A549 (cell line): ENCODE results near the gene UBE2E3. TPM values are rescaled to one million over a fixed set of nuclear protein-coding genes. Genes with fewer than 3 reads are reported as not detected.

Experiments
- ATAC-seq, 2 experiments: fragments of 200-7000 bp in 1 of 2; fragments of >200 bp in 1 of 2; cut with Nextera tagmentation in 1 of 2; cut with Tn5 transposase in 1 of 2; 3 replicates each; pipeline versions ENCODE4 v1.8.0 to v1.9.1; 2018 to 2020; ENCODE audit warnings: mild to moderate bottlenecking in 1 of 2, moderate library complexity in 1 of 2
- CTCF ChIA-PET: fragments of 300-600 bp; sonication (Branson Sonifier 250); formaldehyde crosslinking; extraction: SDS; loops from one replicate; lab custom pipeline; 2021; ENCODE audit warnings: antibody characterized with exemption, inconsistent platforms; lab: Yijun Ruan, JAX
- POLR2A ChIA-PET: fragments of 350-600 bp; formaldehyde crosslinking; extraction: SDS; loops from one replicate; lab custom pipeline; 2021; ENCODE audit warnings: antibody characterized with exemption, inconsistent platforms; lab: Yijun Ruan, JAX
- DNase-seq, 2 experiments: peaks; one replicate each; pipeline versions ENCODE4 v3.0.0 to v3.0.0-alpha.2; 2011 to 2016; ENCODE audit warnings: low read depth in 1 of 2, low spot score in 1 of 2
- FAIRE-seq: peaks from 2 replicates; lab custom pipeline; 2011; peaks lifted over from hg19 to GRCh38; lab: Jason Lieb, UNC
- H3K27ac ChIP-seq, 2 experiments: fragments of >200 bp; sonication (Bioruptor Twin); formaldehyde crosslinking; 3 replicates each; pipeline ENCODE4 v1.5.1; 2016 to 2017
- H3K4me1 ChIP-seq: fragments of >200 bp; sonication (Bioruptor Twin); formaldehyde crosslinking; 3 replicates; pipeline ENCODE4 v1.6.1; 2016
- H3K4me2 ChIP-seq: fragments of >200 bp; sonication (Bioruptor Twin); formaldehyde crosslinking; 3 replicates; pipeline ENCODE4 v1.6.1; 2016
- H3K4me3 ChIP-seq: fragments of >200 bp; sonication (Bioruptor Twin); formaldehyde crosslinking; 3 replicates; pipeline ENCODE4 v1.5.1; 2016
- H3K9me3 ChIP-seq: fragments of >200 bp; sonication (Bioruptor Twin); formaldehyde crosslinking; 3 replicates; pipeline ENCODE4 v1.6.1; 2016
- CBX8 ChIP-seq: fragments of 200-600 bp; sonication (generic); IDR thresholded peaks from 2 replicates; pipeline ENCODE4 v1.6.1; 2016
- CHD2 ChIP-seq: fragments of 150-350 bp; IDR thresholded peaks from 2 replicates; pipeline ENCODE4 v1.6.1; 2014; ENCODE audit warnings: low read length; ENCODE audit not compliant: partially characterized antibody
- E2F6 ChIP-seq: IDR thresholded peaks from 2 replicates; pipeline ENCODE4 v1.6.1; 2012; ENCODE audit warnings: low read depth, borderline replicate concordance
- EHMT2 ChIP-seq: fragments of 200-600 bp; sonication (generic); IDR thresholded peaks from 2 replicates; pipeline ENCODE4 v1.6.1; 2016; ENCODE audit warnings: antibody characterized with exemption, low read depth, mild to moderate bottlenecking, moderate library complexity
- FOXS1 ChIP-seq: fragments of 250-450 bp; sonication (Bioruptor Pico); IDR thresholded peaks from 2 replicates; pipeline ENCODE4 v1.5.0; 2020; ENCODE audit warnings: mild to moderate bottlenecking, moderate library complexity
- HOXA7 ChIP-seq: fragments of 250-450 bp; sonication (Bioruptor Pico); IDR thresholded peaks from 2 replicates; pipeline ENCODE4 v1.5.0; 2020; ENCODE audit warnings: mild to moderate bottlenecking, moderate library complexity
- HOXB5 ChIP-seq: fragments of 250-450 bp; sonication (Bioruptor Pico); IDR thresholded peaks from 2 replicates; pipeline ENCODE4 v1.5.0; 2020; ENCODE audit warnings: mild to moderate bottlenecking, moderate library complexity
- KDM1A ChIP-seq: fragments of 200-600 bp; sonication (generic); IDR thresholded peaks from 2 replicates; pipeline ENCODE4 v1.6.1; 2016; ENCODE audit warnings: low read depth, mild to moderate bottlenecking
- POLR2AphosphoS2 ChIP-seq: conservative IDR thresholded peaks from 2 replicates; pipeline ENCODE4 v1.6.1; 2012; ENCODE audit warnings: low read length, improper control_type of control experiment, inconsistent platforms
- RAD21 ChIP-seq, 2 experiments: fragments of >200 bp in 1 of 2; sonication (Bioruptor Twin) in 1 of 2; formaldehyde crosslinking in 1 of 2; IDR thresholded peaks in 1 of 2; conservative IDR thresholded peaks in 1 of 2; 2 replicates in 1 of 2; 3 replicates in 1 of 2; pipeline ENCODE4 v1.6.1; 2012 to 2018; ENCODE audit warnings: inconsistent platforms in 1 of 2
- RCOR1 ChIP-seq: fragments of 150-350 bp; IDR thresholded peaks from 2 replicates; pipeline ENCODE4 v1.6.1; 2014; ENCODE audit warnings: antibody characterized with exemption, low read length, low read depth
- RFX5 ChIP-seq: fragments of 450-650 bp; IDR thresholded peaks from 2 replicates; pipeline ENCODE4 v1.7.1; 2014; ENCODE audit warnings: antibody characterized with exemption, mild to moderate bottlenecking, moderate library complexity
- SMC3 ChIP-seq: fragments of >200 bp; sonication (Bioruptor Twin); formaldehyde crosslinking; IDR thresholded peaks from 3 replicates; pipeline ENCODE4 v1.6.1; 2018; ENCODE audit warnings: inconsistent platforms
- SREBF2 ChIP-seq: fragments of 450-650 bp; IDR thresholded peaks from 2 replicates; pipeline ENCODE4 v1.6.1; 2014; ENCODE audit warnings: mild to moderate bottlenecking, moderate library complexity
- TFCP2L1 ChIP-seq: fragments of 250-450 bp; sonication (Bioruptor Pico); IDR thresholded peaks from 2 replicates; pipeline ENCODE4 v1.5.0; 2021; ENCODE audit warnings: mild to moderate bottlenecking
- TP53 ChIP-seq: fragments of 250-450 bp; sonication (Bioruptor Pico); IDR thresholded peaks from 2 replicates; pipeline ENCODE4 v1.5.0; 2021; ENCODE audit warnings: mild to moderate bottlenecking, moderate library complexity
- USF2 ChIP-seq: fragments of 450-650 bp; IDR thresholded peaks from 2 replicates; pipeline ENCODE4 v1.6.1; 2014; ENCODE audit warnings: antibody characterized with exemption
- WGBS: methylation state at CpG from one replicate; pipeline ENCODE4 v1.1.6; 2017; ENCODE audit errors: missing lambda C conversion rate; 5-methylcytosine and 5-hydroxymethylcytosine counted together
- polyA plus RNA-seq, 4 experiments: library from polyadenylated mRNA; depleted of rRNA in 3 of 4; stranded (reverse); fragments of >200 nt; fragmentation: RNase III in 1 of 4; extraction: RNeasy Plus Mini Kit Qiagen cat#74134 plus additional on column Dnase treatment in 1 of 4; gene quantifications; 2 replicates in 3 of 4; 3 replicates in 1 of 4; pipeline ENCODE4 v1.2.3, GENCODE V29; 2011 to 2017
- TF ChIP-seq, protein P1 (sequence below): fragments of 250-450 bp; sonication (Bioruptor Pico); IDR thresholded peaks from 2 replicates; pipeline ENCODE4 v1.5.0; 2021; ENCODE audit warnings: mild to moderate bottlenecking, moderate library complexity, borderline replicate concordance
- TF ChIP-seq, protein P2 (sequence below): fragments of >200 bp; sonication (Bioruptor Twin); formaldehyde crosslinking; IDR thresholded peaks from 3 replicates; pipeline ENCODE4 v1.5.1; 2016

The UBE2E3 gene
- polyA plus RNA-seq, 2 of the 4 experiments (the other 2 are of a cell fraction) = 54.0 to 70.6 TPM

DNA sequence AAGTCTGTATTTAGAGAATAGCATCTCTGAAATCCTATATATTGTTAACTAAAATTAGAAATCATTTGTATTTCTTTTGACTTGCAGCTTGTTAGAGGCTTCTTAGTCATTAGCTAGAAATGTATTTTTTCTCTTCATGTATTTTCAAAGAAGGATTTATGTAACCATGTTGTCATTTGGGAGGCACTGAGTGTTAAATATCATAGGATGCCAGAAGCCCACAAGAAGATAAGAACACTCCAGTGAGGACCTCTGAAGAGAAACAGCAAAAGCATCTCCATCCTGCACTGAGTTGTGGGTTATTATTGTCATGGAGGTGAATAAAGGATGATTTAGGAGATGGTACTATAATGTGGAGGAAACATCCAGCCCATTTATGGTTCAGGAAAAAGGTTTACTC, 93.5 kb downstream of the UBE2E3 start:
- ATAC-seq = no peak
- Histone ChIP-seq H3K4me1 (peaks cover 14% of the 10 kb centered on the region), H3K27ac (no peak overlapping the region), H3K4me2 (no peak overlapping the region), H3K9me3 (no peaks in the 10 kb centered on the region), H3K4me3 (no peak overlapping the region)
- no peak for TF ChIP-seq CHD2
- TF ChIP-seq TP53 (CRISPR knock-in tag) = no peak
- no peak for TF ChIP-seq CBX8
- FAIRE-seq = no peak
- ChIA-PET CTCF (no interaction called here), POLR2A (no interaction called here)
- no peak for DNase-seq

GRCh38 chr2:181074457-181074856, 94.1 kb downstream of the UBE2E3 start:
- DNase-seq = no peak
- 53% methylated on average over 2 of the region's 2 CpGs for WGBS
- H3K4me1 ChIP-seq = peaks cover 12% of the 10 kb centered on the region
- ChIA-PET POLR2A (no interaction called here), CTCF (no interaction called here)
- no peak overlapping the region for H3K4me2 ChIP-seq
- H3K4me3 ChIP-seq = no peak overlapping the region
- no peak for FAIRE-seq
- TF ChIP-seq TFCP2L1 (CRISPR knock-in tag) (no peak), USF2 (no peak), RCOR1 (no peak), HOXA7 (CRISPR knock-in tag) (no peak), CHD2 (no peak), SREBF2 (no peak), KDM1A (no peak)
- no peak for ATAC-seq
- no peaks in the 10 kb centered on the region for H3K9me3 ChIP-seq
- H3K27ac ChIP-seq = no peak overlapping the region

- no peaks in the 10 kb centered on the region for H3K9me3 ChIP-seq
- 0% methylated on average over 1 of the region's 1 CpG for WGBS
- TF ChIP-seq, protein P1, sequence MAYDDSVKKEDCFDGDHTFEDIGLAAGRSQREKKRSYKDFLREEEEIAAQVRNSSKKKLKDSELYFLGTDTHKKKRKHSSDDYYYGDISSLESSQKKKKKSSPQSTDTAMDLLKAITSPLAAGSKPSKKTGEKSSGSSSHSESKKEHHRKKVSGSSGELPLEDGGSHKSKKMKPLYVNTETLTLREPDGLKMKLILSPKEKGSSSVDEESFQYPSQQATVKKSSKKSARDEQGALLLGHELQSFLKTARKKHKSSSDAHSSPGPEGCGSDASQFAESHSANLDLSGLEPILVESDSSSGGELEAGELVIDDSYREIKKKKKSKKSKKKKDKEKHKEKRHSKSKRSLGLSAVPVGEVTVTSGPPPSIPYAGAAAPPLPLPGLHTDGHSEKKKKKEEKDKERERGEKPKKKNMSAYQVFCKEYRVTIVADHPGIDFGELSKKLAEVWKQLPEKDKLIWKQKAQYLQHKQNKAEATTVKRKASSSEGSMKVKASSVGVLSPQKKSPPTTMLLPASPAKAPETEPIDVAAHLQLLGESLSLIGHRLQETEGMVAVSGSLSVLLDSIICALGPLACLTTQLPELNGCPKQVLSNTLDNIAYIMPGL (CRISPR knock-in tag) = no peak
- TF ChIP-seq RFX5 (no peak), EHMT2 (no peak), KDM1A (no peak), HOXB5 (CRISPR knock-in tag) (no peak), FOXS1 (CRISPR knock-in tag) (no peak)
- TF ChIP-seq, all 56 proteins: peak for 0
- ATAC-seq (peak in 1 of 2 experiments; percentile 51; a peak in 2 of 6 replicates), FAIRE-seq (no peak), DNase-seq (no peak)
- Histone ChIP-seq H3K4me1 (no peaks in the 10 kb centered on the region), H3K4me2 (no peak overlapping the region), H3K27ac (no peak overlapping the region), H3K4me3 (no peak overlapping the region)
- CTCF ChIA-PET = interaction anchor here (1.1 to 1.8 kb wide), 4 partner anchors 8 to 953 kb away, joined by 3 to 5 read pairs (median 3); no protein-coding TSS in a partner anchor
- POLR2A ChIA-PET = no interaction called here
These were observed 96.3 kb downstream of the UBE2E3 start for GRCh38 chr2:181076658-181077057.

GRCh38 chr2:181077128-181077709, 96.8 kb downstream of the UBE2E3 start:
- Histone ChIP-seq H3K9me3 (no peaks in the 10 kb centered on the region), H3K4me3 (no peak overlapping the region), H3K27ac (no peak overlapping the region), H3K4me1 (no peaks in the 10 kb centered on the region), H3K4me2 (no peak overlapping the region)
- DNase-seq = peak; percentile 13 to 53
- ChIA-PET POLR2A (no interaction called here), CTCF (interaction anchor here (1.4 to 1.8 kb wide), 2 partner anchors 7 to 953 kb away, joined by 3 to 5 read pairs; no protein-coding TSS in a partner anchor)
- ATAC-seq = peak; percentile 93; a peak in 5 of 6 replicates
- peak; percentile 93 for FAIRE-seq
- WGBS = 28% methylated on average over 4 of the region's 4 CpGs
- TF ChIP-seq E2F6 (no peak), RAD21 (conservative IDR thresholded peaks at IDR 0.05 in 1 of 2, IDR thresholded peaks at IDR 0.05 in 1 of 2) (peak; percentile 68 to 73), SMC3 (peak; percentile 66), POLR2AphosphoS2 (no peak)
- TF ChIP-seq, protein P2, sequence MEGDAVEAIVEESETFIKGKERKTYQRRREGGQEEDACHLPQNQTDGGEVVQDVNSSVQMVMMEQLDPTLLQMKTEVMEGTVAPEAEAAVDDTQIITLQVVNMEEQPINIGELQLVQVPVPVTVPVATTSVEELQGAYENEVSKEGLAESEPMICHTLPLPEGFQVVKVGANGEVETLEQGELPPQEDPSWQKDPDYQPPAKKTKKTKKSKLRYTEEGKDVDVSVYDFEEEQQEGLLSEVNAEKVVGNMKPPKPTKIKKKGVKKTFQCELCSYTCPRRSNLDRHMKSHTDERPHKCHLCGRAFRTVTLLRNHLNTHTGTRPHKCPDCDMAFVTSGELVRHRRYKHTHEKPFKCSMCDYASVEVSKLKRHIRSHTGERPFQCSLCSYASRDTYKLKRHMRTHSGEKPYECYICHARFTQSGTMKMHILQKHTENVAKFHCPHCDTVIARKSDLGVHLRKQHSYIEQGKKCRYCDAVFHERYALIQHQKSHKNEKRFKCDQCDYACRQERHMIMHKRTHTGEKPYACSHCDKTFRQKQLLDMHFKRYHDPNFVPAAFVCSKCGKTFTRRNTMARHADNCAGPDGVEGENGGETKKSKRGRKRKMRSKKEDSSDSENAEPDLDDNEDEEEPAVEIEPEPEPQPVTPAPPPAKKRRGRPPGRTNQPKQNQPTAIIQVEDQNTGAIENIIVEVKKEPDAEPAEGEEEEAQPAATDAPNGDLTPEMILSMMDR = peak; percentile 76
